ENCODE data around the gene GLMN. TPM values are rescaled to one million over a fixed set of nuclear protein-coding genes. Genes with fewer than 3 reads are reported as not detected.

GLMN gene, protein sequence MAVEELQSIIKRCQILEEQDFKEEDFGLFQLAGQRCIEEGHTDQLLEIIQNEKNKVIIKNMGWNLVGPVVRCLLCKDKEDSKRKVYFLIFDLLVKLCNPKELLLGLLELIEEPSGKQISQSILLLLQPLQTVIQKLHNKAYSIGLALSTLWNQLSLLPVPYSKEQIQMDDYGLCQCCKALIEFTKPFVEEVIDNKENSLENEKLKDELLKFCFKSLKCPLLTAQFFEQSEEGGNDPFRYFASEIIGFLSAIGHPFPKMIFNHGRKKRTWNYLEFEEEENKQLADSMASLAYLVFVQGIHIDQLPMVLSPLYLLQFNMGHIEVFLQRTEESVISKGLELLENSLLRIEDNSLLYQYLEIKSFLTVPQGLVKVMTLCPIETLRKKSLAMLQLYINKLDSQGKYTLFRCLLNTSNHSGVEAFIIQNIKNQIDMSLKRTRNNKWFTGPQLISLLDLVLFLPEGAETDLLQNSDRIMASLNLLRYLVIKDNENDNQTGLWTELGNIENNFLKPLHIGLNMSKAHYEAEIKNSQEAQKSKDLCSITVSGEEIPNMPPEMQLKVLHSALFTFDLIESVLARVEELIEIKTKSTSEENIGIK
- polyA plus RNA-seq (2013, experiment 1 of 4), result 44.4 TPM
- polyA plus RNA-seq (2013, experiment 2 of 4), result 44.2 TPM
- polyA plus RNA-seq (2013, experiment 3 of 4), result 29.5 TPM
- 34.3 TPM for polyA plus RNA-seq (2013, experiment 4 of 4)

DNA sequence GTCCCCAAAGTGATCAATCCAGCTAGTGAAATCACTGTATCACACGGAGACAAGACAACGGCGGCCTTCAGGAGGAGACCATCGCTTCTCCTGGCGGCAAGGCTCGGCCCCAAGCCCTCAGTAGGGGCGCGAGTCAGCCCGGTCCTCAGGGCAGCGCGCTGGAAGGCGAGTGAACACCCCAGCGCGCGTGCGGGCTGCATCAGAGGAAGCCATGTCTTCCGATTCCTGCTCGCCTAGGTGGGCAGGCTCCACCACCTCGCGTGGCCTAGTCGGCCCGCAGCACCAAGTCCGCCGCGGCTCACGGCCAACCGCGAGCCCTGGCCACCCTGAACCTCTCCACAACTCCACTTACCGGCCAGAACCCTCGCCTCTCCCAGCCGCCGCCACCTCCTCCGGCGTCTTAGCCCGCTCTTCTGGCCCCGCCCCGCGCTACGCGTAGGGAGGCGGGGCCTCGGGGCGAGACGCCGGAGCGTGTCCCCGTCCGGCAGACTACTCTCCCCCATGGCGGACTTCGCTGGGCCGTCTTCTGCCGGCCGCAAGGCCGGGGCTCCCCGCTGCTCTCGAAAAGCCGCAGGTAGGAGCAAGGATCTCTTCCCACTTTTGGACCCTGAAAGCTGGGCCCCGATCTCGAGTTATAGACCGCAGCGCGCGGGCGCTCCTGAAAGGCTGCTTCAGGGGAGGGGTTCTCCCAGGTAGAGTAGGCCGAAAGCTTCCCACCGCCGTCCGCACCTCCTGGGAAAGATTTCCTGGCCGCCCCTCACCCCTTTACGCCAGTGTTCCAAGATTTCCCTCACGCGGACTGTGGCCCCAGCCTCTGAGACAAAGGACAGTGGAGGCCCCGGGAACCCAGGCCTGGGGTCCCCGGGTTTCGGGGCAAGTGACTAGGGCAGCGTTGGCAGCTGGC lies at the start of gene GLMN, which contains the start of gene RPAP2:
Gene GLMN (minus strand): TSS at position 415 of the 904 bp plus-strand sequence. CDS start 988 bp downstream, outside the sequence.
Gene RPAP2 (plus strand): TSS at position 487 of the 904 bp plus-strand sequence. CDS start 15 bp downstream, at position 502.
- 0% methylated on average over 76 of the region's 76 CpGs for WGBS, 2 experiments
- Histone ChIP-seq H3K27ac (ENCODE audit: insufficient read depth, low read depth, low read length, poor library complexity, severe bottlenecking) (peak within 1 kb of the TSS; percentile 87), H3K9me3 (ENCODE audit: control insufficient read depth, low read length) (no peaks in the 10 kb centered on the region), H3K36me3 (ENCODE audit: control insufficient read depth, insufficient read depth, low read length) (peaks cover 12% of the 10 kb centered on the region), H3K4me1 (ENCODE audit: control insufficient read depth, insufficient read depth, low read length) (peaks cover 4% of the 10 kb centered on the region), H3K4me3 (ENCODE audit: insufficient read depth, low read depth, low read length) (peak within 1 kb of the TSS; percentile 89), H3K27me3 (ENCODE audit: control insufficient read depth, insufficient read depth, low read length, poor library complexity, severe bottlenecking) (no peaks in the 10 kb centered on the region)

- Histone ChIP-seq H3K27ac (ENCODE audit: insufficient read depth, low read depth, low read length, poor library complexity, severe bottlenecking) (no peak overlapping the region), H3K36me3 (ENCODE audit: control insufficient read depth, insufficient read depth, low read length) (peaks cover 3% of the 10 kb centered on the region)
These were observed 48.3 kb upstream of the GLMN start for GRCh38 chr1:92346866-92347640.

DNA sequence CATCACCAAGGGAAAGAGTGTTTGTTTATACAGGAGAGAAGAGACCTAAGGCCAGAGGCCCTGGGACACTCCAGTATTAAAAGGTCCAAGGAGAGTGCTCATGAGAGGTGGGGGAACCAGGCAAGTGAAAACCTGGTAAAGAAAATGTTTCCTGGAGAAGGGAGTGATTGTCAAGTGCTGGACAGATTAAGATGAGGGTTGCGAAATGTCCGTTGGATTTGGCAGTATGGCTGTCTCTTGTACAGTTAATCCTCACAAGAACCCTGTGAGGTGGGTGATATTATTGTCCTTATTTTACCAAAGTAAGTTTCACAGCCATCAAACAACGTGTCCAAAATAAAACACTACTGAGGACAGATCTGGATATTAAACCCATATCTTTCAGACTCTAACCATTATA lies 44.3 kb upstream of the GLMN start:
- Histone ChIP-seq H3K4me3 (ENCODE audit: insufficient read depth, low read depth, low read length) (no peak overlapping the region), H3K9me3 (ENCODE audit: control insufficient read depth, low read length) (no peaks in the 10 kb centered on the region), H3K36me3 (ENCODE audit: control insufficient read depth, insufficient read depth, low read length) (no peaks in the 10 kb centered on the region), H3K27me3 (ENCODE audit: control insufficient read depth, insufficient read depth, low read length, poor library complexity, severe bottlenecking) (no peaks in the 10 kb centered on the region), H3K27ac (ENCODE audit: insufficient read depth, low read depth, low read length, poor library complexity, severe bottlenecking) (no peak overlapping the region), H3K4me1 (ENCODE audit: control insufficient read depth, insufficient read depth, low read length) (no peaks in the 10 kb centered on the region)
- 100% methylated on average over 3 of the region's 3 CpGs for WGBS, 2 experiments

More at GRCh38 chr1:92346866-92347640, 48.3 kb upstream of the GLMN start:
- Histone ChIP-seq H3K27me3 (ENCODE audit: control insufficient read depth, insufficient read depth, low read length, poor library complexity, severe bottlenecking) (no peaks in the 10 kb centered on the region), H3K9me3 (ENCODE audit: control insufficient read depth, low read length) (no peaks in the 10 kb centered on the region), H3K4me3 (ENCODE audit: insufficient read depth, low read depth, low read length) (no peak overlapping the region), H3K4me1 (ENCODE audit: control insufficient read depth, insufficient read depth, low read length) (no peaks in the 10 kb centered on the region)
- 94 to 100% methylated on average over 1 of the region's 1 CpG for WGBS, 2 experiments

DNA sequence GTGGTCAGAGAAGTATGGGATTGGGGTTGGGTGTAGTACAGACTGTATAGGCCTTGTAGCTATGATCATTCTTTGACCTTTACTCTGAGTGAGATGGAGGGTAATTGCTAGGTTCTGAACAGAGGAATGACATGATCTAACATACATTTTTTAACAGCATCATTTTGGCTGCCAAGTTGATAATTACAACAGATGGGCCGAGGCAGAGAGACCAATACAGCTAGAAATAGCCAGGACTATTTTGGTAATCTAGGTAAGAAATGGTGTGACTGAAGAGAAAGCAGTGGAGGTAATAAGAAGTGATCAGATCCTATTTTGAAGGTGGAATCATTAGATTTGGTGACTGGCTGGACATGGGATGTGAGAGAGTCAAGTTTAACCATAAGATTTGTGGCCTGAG lies 43.6 kb upstream of the GLMN start:
- Histone ChIP-seq H3K27me3 (ENCODE audit: control insufficient read depth, insufficient read depth, low read length, poor library complexity, severe bottlenecking) (no peaks in the 10 kb centered on the region), H3K9me3 (ENCODE audit: control insufficient read depth, low read length) (no peaks in the 10 kb centered on the region), H3K27ac (ENCODE audit: insufficient read depth, low read depth, low read length, poor library complexity, severe bottlenecking) (no peak overlapping the region), H3K4me3 (ENCODE audit: insufficient read depth, low read depth, low read length) (no peak overlapping the region), H3K4me1 (ENCODE audit: control insufficient read depth, insufficient read depth, low read length) (no peaks in the 10 kb centered on the region), H3K36me3 (ENCODE audit: control insufficient read depth, insufficient read depth, low read length) (no peaks in the 10 kb centered on the region)
- 97 to 98% methylated on average over 1 of the region's 1 CpG for WGBS, 2 experiments

DNA sequence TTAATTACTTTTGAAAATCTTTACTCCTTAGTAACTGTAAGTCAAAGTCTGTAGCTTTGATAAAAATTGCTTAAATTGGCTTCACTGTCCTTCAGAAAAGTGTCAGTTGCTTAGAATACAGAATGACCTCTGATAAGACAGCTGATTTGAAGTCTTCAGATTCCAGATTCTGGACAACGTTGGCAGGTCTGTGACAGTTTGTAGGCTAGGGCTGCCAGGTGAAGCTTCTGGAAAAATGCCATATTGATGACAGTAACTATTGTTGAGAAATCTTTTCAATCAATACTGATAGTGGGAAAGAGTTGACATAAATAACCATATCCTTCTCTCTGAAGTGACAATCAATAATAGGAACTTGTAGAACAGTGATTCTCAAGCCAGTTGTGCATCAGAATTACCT lies 41.4 kb upstream of the GLMN start:
- Histone ChIP-seq H3K27me3 (ENCODE audit: control insufficient read depth, insufficient read depth, low read length, poor library complexity, severe bottlenecking) (no peaks in the 10 kb centered on the region), H3K9me3 (ENCODE audit: control insufficient read depth, low read length) (no peaks in the 10 kb centered on the region), H3K4me1 (ENCODE audit: control insufficient read depth, insufficient read depth, low read length) (no peaks in the 10 kb centered on the region), H3K36me3 (ENCODE audit: control insufficient read depth, insufficient read depth, low read length) (no peaks in the 10 kb centered on the region), H3K4me3 (ENCODE audit: insufficient read depth, low read depth, low read length) (no peak overlapping the region), H3K27ac (ENCODE audit: insufficient read depth, low read depth, low read length, poor library complexity, severe bottlenecking) (no peak overlapping the region)
- 95 to 100% methylated on average over 1 of the region's 1 CpG for WGBS, 2 experiments

GRCh38 chr1:92333668-92334067 lies 34.9 kb upstream of the GLMN start:
- 96 to 98% methylated on average over 3 of the region's 3 CpGs for WGBS, 2 experiments

GRCh38 chr1:92329347-92330129 lies 30.8 kb upstream of the GLMN start:
- H3K27me3 ChIP-seq (ENCODE audit: control insufficient read depth, insufficient read depth, low read length, poor library complexity, severe bottlenecking), result no peaks in the 10 kb centered on the region
- no peak overlapping the region for H3K27ac ChIP-seq (ENCODE audit: insufficient read depth, low read depth, low read length, poor library complexity, severe bottlenecking)
- H3K4me1 ChIP-seq (ENCODE audit: control insufficient read depth, insufficient read depth, low read length), result no peaks in the 10 kb centered on the region
- peaks cover 20% of the 10 kb centered on the region for H3K36me3 ChIP-seq (ENCODE audit: control insufficient read depth, insufficient read depth, low read length)
- no peak overlapping the region for H3K4me3 ChIP-seq (ENCODE audit: insufficient read depth, low read depth, low read length)
- H3K9me3 ChIP-seq (ENCODE audit: control insufficient read depth, low read length), result no peaks in the 10 kb centered on the region
- 96% methylated on average over 5 to 6 of the region's 6 CpGs for WGBS, 2 experiments

More at GRCh38 chr1:92333668-92334067, 34.9 kb upstream of the GLMN start:
- H3K9me3 ChIP-seq (ENCODE audit: control insufficient read depth, low read length), result no peaks in the 10 kb centered on the region
- H3K27ac ChIP-seq (ENCODE audit: insufficient read depth, low read depth, low read length, poor library complexity, severe bottlenecking), result no peak overlapping the region
- H3K27me3 ChIP-seq (ENCODE audit: control insufficient read depth, insufficient read depth, low read length, poor library complexity, severe bottlenecking), result no peaks in the 10 kb centered on the region
- no peak overlapping the region for H3K4me3 ChIP-seq (ENCODE audit: insufficient read depth, low read depth, low read length)
- peaks cover 8% of the 10 kb centered on the region for H3K36me3 ChIP-seq (ENCODE audit: control insufficient read depth, insufficient read depth, low read length)
- H3K4me1 ChIP-seq (ENCODE audit: control insufficient read depth, insufficient read depth, low read length), result no peaks in the 10 kb centered on the region

DNA sequence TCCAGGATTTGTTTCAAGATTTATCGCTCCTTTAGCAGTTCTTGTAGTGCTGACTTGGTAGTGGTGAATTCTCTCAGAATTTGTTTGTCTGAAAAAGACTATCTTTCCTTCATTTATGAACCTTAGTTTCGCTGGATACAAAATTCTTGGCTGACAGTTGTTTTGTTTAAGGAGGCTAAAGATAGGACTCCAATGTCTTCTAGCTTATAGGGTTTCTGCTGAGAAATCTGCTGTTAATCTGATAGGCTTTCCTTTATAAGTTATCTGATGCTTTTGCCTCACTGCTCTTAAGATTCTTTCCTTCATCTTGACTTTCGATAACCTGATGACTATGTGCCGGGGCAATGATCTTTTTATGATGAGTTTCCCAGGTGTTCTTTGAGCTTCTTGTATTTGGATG lies 29.0 kb upstream of the GLMN start:
- no peaks in the 10 kb centered on the region for H3K9me3 ChIP-seq (ENCODE audit: control insufficient read depth, low read length)
- H3K27ac ChIP-seq (ENCODE audit: insufficient read depth, low read depth, low read length, poor library complexity, severe bottlenecking), result no peak overlapping the region
- no peaks in the 10 kb centered on the region for H3K4me1 ChIP-seq (ENCODE audit: control insufficient read depth, insufficient read depth, low read length)
- peaks cover 24% of the 10 kb centered on the region for H3K36me3 ChIP-seq (ENCODE audit: control insufficient read depth, insufficient read depth, low read length)
- 92 to 98% methylated on average over 4 of the region's 4 CpGs for WGBS, 2 experiments
- H3K4me3 ChIP-seq (ENCODE audit: insufficient read depth, low read depth, low read length), result no peak overlapping the region
- no peaks in the 10 kb centered on the region for H3K27me3 ChIP-seq (ENCODE audit: control insufficient read depth, insufficient read depth, low read length, poor library complexity, severe bottlenecking)

- peaks cover 24% of the 10 kb centered on the region for H3K36me3 ChIP-seq (ENCODE audit: control insufficient read depth, insufficient read depth, low read length)
- H3K27ac ChIP-seq (ENCODE audit: insufficient read depth, low read depth, low read length, poor library complexity, severe bottlenecking), result no peak overlapping the region
- no peak overlapping the region for H3K4me3 ChIP-seq (ENCODE audit: insufficient read depth, low read depth, low read length)
- no peaks in the 10 kb centered on the region for H3K9me3 ChIP-seq (ENCODE audit: control insufficient read depth, low read length)
- WGBS, 2 experiments, result 95 to 100% methylated on average over 1 of the region's 1 CpG
- no peaks in the 10 kb centered on the region for H3K27me3 ChIP-seq (ENCODE audit: control insufficient read depth, insufficient read depth, low read length, poor library complexity, severe bottlenecking)
- H3K4me1 ChIP-seq (ENCODE audit: control insufficient read depth, insufficient read depth, low read length), result no peaks in the 10 kb centered on the region
These were observed 27.9 kb upstream of the GLMN start for GRCh38 chr1:92326681-92327080.
